A673 (cell line): ENCODE data around the gene CARD11.

Experiments
- EZH2 ChIP-seq: fragments of 200-600 bp; sonication (generic); IDR thresholded peaks from 2 replicates; pipeline ENCODE4 v1.6.1; 2017; ENCODE audit warnings: borderline replicate concordance, low read depth, mild to moderate bottlenecking, mixed read lengths, antibody characterized with exemption, low read length; ENCODE audit not compliant: poor library complexity, severe bottlenecking
- TF ChIP-seq, protein P1 (sequence below): fragments of 300-800, 200-600 bp; sonication (generic); conservative IDR thresholded peaks from 2 replicates; pipeline ENCODE4 v1.5.1; 2017; ENCODE audit warnings: low read depth, mild to moderate bottlenecking, antibody characterized with exemption, low read length, moderate library complexity, mixed read lengths

DNA sequence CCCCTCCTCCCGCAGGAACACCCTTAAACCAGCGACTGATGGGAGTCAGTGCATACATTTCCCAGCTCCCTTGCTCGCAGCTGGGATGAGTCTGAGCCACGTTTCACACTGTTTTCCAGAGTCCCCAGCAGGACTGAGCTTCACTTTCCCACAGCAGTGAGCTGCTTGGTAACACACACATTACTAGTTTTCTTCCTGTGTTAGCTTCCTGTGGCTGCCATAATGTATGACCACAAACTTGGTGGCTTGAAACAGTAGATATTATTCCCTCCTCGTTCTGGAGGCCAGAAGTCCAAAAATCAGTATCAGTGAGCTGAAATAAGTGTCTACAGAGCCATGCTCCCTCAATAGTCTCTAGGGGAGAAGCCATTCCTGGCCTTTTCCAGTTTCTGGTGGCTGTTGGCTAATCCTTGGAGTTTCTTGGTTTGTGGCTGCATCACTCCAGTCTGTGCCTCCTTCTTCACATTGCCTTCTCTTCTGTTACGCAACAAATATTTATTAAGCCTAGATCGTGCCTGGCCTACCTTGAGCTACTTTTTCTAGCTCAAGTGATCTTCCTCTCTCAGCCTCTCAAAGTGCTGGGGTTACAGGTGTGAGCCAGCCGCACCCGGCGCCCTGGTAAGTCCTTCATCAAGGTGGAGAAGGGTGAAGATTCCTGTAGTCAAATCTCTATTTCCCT is 26.2 kb upstream of the CARD11 start:
- TF ChIP-seq, protein P1, sequence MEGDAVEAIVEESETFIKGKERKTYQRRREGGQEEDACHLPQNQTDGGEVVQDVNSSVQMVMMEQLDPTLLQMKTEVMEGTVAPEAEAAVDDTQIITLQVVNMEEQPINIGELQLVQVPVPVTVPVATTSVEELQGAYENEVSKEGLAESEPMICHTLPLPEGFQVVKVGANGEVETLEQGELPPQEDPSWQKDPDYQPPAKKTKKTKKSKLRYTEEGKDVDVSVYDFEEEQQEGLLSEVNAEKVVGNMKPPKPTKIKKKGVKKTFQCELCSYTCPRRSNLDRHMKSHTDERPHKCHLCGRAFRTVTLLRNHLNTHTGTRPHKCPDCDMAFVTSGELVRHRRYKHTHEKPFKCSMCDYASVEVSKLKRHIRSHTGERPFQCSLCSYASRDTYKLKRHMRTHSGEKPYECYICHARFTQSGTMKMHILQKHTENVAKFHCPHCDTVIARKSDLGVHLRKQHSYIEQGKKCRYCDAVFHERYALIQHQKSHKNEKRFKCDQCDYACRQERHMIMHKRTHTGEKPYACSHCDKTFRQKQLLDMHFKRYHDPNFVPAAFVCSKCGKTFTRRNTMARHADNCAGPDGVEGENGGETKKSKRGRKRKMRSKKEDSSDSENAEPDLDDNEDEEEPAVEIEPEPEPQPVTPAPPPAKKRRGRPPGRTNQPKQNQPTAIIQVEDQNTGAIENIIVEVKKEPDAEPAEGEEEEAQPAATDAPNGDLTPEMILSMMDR: no peak
- TF ChIP-seq EZH2: no peak
